HG03521 (cell line): ENCODE results near the gene KAZN.
"Not testable (repeated sequence)": the region's sequence is repeated elsewhere in the genome, so short reads cannot be mapped to it uniquely, and the experiment has no call there.

Source experiments
- ATAC-seq: cut with Tn5 transposase; IDR thresholded peaks from one replicate; pipeline ENCODE4 v1.9.1; 2021; ENCODE audit warnings: mild to moderate bottlenecking, moderate library complexity; ENCODE audit not compliant: unreplicated experiment

KAZN gene

GRCh38 chr1:15115542-15116330 lies 517.3 kb downstream of the KAZN start:
- ATAC-seq: no peak

GRCh38 chr1:15116966-15117365 lies 518.5 kb downstream of the KAZN start:
- no peak for ATAC-seq

- no peak for ATAC-seq
These were observed 519.3 kb downstream of the KAZN start for GRCh38 chr1:15117671-15118325.

- ATAC-seq: no peak
These were observed 520.1 kb downstream of the KAZN start for GRCh38 chr1:15118579-15118978.

- ATAC-seq: no peak
These were observed 521.9 kb downstream of the KAZN start for GRCh38 chr1:15120251-15120945.

GRCh38 chr1:15122331-15122730 lies 523.8 kb downstream of the KAZN start:
- ATAC-seq: no peak

GRCh38 chr1:15123270-15123669 lies 524.8 kb downstream of the KAZN start:
- ATAC-seq: no peak

GRCh38 chr1:15123925-15124324 lies 525.4 kb downstream of the KAZN start:
- no peak for ATAC-seq

GRCh38 chr1:15124362-15125100 lies 526.0 kb downstream of the KAZN start:
- ATAC-seq: no peak

GRCh38 chr1:15125101-15125745 lies 526.7 kb downstream of the KAZN start:
- no peak for ATAC-seq

- ATAC-seq: no peak
These were observed 529.6 kb downstream of the KAZN start for GRCh38 chr1:15128077-15128476.

- peak; percentile 67 for ATAC-seq
These were observed 530.2 kb downstream of the KAZN start for GRCh38 chr1:15128520-15129313.

GRCh38 chr1:15129944-15130343 lies 531.5 kb downstream of the KAZN start:
- no peak for ATAC-seq

- ATAC-seq: no peak
These were observed 532.1 kb downstream of the KAZN start for GRCh38 chr1:15130607-15131006.

- no peak for ATAC-seq
These were observed 534.5 kb downstream of the KAZN start for GRCh38 chr1:15132965-15133364.

- ATAC-seq: no peak
These were observed 535.8 kb downstream of the KAZN start for GRCh38 chr1:15134285-15134684.

GRCh38 chr1:15135604-15136003 lies 537.1 kb downstream of the KAZN start:
- ATAC-seq: not testable (repeated sequence)

GRCh38 chr1:15137809-15138208 lies 539.3 kb downstream of the KAZN start:
- no peak for ATAC-seq

- no peak for ATAC-seq
These were observed 541.3 kb downstream of the KAZN start for GRCh38 chr1:15139654-15140350.
